Activated CD4-positive, alpha-beta T cell treated with anti-CD3 and anti-CD28 coated beads, Interleukin-2, amount 50 U/mL, for 24 hours (primary cell): ENCODE results near the gene NPB.

Experiments used
- DNase-seq, 2 donors: peaks; one replicate each; pipeline ENCODE4 v3.0.0-alpha.2; 2020; ENCODE audit warnings: low read depth in 1 of 2, low spot score in 1 of 2

NPB gene

DNA sequence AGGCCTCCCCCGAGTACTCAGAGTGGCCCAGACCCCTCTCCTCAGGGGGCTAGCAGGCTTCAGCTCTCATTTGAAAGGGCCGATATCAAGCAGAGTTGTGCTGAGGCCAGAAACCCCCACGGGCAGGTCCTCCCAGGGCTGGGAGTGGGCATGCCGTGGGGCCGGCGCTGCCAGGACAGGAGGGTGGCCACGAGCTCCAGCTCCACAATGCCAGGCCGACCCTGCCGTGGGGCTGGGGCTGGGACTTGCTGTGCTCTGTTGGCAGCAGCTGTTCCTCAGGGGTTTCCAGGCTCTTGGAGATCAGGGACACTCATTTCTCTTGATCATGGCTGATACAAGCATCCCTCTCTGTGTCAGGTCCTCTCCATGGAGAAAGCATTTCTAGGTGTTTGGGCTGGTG lies 3.2 kb upstream of the NPB start:
- no peak for DNase-seq

DNA sequence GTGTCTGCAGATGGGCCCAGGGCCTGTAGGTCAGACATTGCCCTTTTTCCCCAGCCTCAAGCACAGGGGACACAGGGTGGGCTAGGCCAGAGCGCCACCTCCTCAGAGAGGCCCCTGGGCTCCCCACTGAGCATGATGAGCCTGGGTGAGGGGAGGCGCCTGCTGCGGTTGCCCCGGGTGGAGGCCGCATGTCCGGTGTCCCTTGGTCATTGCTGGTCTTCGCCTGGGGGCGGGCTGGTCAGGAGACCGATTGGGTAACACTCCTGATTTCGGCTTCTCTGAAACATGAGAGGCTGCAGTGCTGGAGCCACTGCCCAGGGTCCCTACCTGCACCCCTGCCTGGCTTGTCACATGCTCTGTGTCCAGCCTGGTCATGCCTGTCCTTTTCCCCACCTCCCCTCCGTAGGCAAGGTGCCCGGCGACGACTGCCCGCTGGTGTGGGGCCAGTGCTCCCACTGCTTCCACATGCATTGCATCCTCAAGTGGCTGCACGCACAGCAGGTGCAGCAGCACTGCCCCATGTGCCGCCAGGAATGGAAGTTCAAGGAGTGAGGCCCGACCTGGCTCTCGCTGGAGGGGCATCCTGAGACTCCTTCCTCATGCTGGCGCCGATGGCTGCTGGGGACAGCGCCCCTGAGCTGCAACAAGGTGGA lies 2.4 kb upstream of the NPB start:
- no peak for DNase-seq

DNA sequence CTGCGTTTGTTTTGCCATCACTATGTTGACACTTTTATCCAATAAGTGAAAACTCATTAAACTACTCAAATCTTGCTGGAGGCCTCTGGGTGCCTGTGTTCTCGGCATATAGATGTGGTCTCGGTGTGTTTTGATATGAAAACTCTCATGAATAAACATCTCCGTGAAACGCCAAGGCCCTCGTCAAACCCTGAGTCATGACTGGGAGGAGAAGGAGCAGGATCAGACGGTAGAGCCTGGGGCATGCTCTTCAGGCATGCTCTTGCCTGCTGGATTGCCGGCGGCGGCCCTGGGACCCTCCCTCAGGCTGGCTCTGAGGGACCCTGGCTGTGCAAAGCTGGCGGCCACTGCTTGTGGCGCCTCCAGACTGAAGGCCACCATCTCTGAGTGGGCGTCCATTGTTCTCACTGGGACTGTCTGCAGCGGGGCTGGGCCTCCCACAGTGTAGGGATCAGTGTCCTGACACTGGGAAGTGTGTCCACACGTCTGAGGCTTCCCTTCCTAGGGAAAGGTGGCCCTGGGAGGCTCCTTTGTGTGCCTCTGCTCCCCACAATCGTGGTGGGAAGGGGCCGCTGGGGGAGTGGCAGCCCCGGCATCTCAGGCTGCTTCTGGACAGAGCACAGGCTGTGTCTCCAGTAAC lies 1.7 kb upstream of the NPB start:
- no peak for DNase-seq

DNA sequence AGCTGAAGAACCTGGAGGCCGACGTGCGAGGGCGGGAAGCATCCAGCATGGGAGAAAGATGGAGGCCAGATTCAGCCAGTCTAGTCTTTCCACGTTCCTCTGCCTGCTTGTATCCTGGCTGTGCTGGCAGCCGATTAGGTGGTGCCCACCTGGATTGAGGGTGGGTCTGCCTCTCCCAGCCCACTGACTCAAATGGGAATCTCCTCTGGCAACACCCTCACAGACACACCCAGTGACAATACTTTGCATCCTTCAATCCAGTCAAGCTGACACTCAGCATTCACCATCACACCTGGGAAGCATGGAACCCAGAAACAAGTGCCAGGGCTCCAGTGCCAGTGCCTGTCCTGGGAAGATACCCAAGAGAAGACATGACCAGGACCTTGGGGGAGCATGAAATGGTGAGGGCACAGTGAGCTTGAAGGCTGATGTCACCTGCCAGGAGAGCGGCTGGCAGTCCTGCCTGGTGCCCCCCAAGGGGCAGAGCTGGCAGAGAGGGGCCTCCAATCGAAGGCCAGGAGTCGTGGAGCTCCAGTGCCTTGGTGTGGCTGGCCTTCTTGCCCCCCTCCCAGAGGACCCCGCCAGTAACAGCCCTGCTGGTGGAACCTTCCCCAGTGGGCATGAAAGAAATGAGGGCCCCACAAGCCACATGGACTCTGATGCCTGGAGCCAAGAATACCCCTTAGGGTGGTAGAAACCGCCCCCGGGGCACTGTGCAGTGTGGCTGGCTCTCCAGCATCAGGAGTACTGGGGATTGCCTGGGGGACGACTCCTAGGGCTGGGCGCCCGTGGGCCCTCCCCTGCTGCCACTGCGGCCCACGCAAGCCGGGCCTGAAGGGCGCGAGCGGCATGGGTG lies 643 bp upstream of the NPB start:
- no peak for DNase-seq

DNA sequence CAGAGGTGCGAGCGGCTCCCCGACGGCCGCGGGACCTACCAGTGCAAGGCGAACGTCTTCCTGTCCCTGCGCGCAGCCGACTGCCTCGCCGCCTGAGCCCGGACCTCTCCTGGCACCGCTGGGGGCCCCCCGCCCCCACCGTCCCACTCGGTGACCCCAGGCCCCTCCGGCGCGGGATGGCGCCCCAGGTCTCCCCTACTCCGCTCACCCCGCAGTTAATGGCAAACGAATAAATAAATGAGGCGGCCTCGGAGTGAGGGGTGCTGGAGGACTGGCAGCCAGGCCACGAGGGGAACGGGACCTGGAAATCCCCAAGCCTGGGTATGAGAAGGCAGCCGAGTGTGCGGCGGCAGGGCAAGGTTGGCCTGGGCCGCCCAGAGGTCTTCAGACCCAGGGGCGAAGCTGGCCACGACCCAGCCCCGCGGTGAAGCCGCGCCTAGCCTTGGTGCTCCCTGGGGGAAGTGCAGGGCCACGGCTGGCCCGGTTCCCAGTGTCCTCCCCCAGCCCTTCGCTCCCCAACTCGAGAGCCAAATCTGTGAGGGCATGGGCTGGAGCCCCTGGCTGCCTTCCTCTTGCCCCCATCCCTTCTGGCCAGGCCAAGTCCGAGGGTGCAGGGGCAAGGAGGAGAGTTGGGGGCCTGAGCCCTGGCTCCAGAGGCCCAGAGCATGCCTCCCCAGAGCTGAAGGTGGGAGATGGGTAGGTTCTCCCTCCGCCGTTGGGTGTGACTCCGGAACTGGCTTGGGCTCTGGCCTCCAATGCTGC lies 796 bp downstream of the NPB start:
- no peak for DNase-seq

DNA sequence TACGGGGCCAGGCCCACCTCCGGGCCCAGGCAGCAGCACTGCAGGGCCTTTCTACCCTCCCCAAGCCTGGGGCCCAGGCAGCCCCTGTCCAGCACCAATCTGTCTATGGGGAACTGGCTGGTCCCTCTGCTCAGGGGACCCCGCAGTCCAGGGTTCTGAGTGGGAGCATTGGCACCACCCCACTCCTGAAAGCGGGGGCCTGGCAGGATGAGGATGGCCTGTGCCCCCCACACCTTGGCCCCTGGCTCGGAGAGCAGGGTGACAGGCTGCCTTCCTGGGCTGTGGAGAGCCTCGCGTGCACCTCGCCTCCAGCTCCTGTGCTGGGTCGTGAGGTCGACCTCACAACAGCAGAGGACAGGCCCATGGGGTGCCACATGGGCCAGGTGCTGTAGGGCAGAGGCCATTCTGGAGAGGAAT lies 1.4 kb downstream of the NPB start:
- DNase-seq, result no peak

DNA sequence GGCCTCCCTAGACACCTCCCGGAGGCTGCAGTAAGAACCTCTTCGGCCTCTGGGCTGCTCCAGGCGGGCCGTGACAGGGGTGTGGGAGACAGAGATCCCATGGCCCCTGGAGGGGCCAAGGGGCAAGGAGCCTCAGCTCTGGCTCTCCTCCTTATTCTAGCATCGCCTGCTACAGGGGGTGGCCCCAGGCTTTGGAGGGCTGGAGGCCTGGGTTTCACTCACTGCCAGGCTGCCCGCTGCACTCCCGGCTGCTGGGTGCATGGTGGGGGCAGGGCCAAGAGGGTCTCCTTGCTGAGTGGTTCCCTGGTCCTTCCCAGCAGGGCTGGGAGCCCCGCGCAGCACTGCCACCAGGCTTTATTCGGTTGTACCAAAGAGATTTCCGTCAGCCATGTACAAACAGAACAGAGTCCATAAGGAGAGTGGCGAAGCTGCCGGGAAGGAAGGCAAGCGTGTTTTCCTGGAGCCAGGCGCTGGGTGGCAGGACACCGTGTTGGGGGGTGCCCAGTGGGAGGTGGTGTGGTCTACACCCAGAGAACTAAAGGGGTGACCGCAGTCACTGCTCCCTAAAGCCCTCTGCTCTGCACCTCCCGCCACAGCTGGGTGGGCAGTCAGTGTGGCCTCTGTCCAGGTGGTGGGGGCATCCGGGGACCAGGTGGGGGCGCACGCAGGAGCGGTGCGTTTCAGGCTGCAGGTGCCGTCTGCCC lies 2.0 kb downstream of the NPB start:
- no peak for DNase-seq

DNA sequence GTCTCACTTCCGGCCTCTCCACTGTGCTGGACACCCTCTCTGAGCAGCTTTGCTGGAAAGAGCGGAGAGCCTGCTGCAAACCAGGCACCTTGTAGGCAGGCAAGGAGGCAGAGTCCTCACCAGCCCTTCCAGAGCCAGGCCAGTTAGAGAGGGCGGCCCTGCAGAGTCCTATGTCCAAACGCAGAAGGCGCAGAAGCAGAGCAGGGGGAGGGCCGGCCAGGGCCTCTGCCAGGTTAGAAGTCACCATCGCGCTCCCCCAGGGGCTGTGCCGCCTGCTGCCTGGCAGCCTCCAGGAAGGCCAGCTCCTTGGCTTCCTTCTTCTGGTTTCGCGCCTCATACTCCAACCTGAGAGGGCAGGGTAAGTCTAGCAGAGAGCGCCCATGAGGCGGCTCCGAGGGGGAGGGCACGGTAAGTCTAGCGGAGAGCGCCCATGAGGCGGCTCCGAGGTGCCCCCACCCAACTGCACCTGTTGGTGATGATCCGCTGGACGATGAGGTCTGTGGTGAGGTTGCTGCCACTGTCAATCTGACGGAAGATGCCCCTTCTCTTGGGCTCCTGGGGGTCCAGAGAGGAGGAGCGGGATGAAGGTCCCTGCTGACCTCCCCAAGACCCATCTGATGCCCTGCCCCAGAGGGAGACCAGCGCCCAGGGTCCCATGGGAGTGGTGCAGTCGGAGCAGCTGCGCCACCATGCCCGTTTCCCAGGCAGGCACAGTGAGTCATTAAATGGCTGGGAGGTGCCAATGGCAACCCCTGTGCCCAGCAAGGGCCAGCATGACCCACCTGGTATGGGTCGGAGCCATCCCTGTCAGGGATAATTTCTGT lies 2.8 kb downstream of the NPB start:
- DNase-seq, result no peak

DNA sequence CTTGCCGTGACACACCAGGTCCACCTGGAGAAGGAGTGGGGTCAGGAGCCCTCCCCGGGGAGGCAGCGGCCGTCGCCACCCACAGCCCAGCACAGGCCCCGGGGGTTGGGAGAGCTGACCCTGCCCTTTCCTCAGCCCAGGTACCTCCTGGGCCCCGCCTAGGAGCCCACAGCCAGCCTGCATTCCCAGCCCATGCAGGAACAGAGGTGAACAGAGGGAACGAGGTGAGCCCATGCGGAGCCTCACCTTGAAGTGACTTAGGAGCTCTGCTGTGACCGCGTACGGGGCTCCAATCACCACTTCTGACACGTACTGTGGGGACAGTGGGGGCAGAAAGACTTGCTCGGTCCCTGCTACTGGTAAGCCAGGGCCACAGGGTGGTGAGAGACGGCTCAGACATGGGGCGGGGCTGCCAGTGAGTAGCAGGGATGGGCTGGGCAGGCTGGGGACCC lies 3.4 kb downstream of the NPB start:
- DNase-seq, result no peak

DNA sequence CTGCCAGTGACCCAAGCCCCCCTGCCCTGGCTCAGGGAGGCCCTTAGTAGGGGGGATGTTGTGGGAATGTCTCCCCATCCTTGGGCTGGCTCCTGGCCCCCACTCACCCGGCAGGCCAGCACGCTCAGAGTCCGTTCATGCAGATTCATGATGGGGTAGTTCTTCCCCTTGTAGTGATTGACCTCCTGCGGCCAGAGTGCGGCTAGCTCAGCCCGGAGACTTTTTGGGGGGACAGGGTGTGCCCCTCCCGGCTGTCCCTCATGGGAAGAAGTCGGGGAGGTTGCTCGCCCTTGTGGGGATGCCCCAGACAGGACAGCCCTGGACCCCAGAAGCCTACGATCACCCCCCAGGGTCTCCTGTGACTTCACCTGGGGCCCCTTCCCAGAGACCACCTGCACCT lies 4.0 kb downstream of the NPB start:
- DNase-seq, result no peak

DNA sequence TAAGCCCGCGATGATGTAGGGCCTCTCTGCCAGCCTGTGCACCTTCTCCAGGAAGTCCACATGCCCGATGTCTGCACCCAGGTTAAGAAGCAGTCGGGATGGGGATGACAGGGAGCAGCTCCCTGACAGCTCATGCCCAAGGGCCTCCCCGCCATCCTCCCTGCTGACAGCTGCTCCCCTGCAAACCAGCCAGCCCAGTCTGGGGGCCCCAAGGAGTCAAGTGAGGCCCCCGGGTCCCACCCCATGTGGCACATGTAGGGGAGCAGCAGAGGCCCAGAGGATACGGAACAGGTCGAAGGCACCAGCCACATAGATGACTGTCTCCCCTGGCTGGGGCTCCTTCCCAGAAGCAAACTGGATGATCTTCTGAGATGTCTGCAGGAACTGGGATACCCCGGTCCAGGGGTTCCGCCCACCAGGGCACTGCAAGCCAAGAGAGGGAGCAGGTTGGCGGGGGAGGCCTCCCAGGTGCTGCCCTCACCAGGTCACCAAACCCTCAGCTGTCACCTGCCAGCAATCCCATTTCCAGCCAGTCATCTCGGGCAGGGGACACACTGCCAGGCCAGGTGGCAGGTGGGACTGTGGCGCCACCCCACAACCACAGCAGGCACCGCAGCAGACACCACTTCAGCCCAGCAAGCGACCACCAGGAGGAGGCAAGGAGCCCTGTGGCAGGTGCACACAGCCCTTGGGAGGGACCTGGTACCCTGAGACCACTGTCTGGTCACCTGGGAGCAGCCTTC lies 4.6 kb downstream of the NPB start:
- DNase-seq, result no peak

DNA sequence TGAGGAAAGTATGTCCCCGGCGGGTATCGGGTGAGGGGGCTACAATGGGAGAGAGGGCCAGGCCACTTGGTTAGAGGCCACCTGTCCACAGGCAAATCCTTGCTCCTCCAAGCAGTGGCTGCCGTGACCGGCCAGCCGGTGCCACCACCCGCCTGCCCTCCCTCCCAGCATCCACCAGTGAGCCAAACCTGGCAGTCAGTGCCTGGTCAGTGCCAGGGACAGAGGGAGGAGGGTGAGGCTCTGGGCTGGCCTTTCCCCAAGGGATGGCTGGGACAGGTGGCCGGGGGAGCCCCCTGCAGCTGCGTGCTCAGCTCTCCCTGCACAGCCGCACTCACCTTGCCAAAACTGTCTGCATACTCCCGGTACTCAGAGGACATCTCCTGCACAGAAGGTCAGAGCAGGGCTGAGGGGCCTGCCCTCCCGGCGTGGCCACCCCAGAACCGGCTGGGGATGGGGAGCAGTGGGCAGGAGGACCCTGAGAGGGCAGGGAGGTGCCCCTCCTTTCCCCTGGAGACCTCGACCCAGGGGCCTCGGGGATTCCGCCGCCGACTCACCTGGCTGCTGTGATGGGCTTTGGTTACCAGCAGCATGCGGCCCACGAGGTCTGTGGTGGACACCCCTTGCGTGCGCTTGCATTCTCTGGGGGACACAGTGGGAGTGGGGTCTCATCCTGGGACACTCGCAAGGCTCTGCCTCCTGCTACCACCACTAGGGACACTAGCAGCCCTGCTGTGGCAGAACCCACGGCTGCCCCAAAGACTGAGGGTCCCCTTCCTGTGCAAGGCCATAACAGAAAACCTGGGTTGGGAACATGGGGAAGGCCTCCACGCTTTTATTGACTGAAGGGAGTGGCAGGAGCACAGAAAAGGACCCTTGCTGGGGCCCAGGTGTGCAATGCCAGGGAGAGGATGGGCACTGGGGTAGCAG lies 5.4 kb downstream of the NPB start:
- no peak for DNase-seq

DNA sequence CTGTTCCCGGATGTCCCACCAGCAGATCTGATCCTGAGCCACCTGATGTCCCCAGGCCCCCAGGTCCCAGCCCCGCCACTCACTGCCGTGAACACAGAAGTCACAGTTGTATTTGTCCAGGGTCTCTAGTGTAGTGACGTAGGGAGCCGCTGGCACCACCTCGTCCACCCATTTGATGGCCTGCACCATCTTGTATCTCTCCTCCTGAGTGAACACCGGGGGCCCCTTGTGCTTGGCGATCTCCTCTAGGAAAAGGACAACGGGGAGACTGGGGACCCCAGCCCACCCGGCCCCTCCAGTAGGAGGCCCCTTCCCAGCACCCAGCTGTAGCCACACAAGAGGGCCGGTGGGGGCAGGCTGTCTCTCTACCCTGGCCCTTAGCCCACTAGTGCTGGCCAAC lies 6.8 kb downstream of the NPB start:
- no peak for DNase-seq

DNA sequence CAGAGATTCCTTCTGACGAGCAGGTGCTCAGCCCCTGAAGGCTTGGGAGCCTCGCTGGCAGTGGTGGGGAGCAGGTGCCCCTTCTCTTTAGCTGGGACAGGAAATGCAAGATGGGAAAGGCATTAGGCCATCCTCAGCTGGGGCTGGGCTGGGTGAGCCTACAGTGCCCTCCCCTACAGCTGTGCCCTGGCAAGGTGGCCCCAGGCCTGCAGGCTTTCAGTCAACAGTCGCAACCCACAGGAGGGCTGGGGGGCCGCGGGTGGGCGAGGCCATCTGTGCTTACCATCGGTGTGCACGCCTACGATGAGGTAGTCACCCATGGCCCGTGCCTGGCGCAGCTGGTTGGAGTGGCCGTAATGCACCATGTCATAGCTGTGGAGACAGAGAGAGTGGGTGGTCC lies 7.2 kb downstream of the NPB start:
- no peak for DNase-seq

DNA sequence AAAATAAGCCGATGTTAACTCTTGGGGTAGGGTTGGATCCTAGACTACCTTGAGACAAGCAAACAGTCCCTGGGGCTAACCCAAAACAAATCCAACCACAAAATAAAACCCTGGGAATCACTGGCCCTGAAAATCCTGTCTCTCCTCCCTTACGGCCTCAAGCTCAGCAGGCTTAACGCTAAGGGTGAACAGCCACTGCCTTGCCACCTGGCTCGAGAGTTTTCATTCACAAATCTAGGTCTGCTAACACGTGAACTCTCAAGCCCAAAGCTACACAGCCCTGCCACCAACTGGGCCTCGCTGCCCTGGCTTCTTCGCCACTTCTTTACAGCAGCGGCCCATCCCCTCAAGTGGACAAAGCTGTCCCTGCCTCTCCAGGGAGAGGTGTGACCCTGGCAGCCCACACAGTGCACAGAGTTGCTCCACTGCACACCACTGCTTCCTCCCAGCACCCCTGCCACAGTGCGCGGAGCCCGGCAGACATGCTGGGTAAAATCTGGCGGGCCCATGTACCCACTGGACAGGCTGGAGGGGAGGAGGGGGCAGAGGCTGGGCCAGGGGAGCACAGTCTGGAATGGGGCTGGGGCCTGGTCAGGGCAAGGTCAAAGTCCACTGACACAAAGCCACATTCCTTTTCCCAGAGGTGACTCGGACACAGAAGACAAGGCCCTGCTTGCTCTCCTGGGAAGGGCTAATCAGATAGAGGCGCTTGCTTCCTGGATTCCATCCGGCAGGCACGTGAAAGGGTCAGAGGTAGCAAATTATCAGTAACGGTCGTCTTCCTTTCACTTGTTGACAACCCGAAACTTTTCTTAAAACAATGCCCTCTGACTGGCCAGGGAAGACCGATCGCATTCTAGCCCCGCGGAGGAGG lies 8.2 kb downstream of the NPB start:
- no peak for DNase-seq

DNA sequence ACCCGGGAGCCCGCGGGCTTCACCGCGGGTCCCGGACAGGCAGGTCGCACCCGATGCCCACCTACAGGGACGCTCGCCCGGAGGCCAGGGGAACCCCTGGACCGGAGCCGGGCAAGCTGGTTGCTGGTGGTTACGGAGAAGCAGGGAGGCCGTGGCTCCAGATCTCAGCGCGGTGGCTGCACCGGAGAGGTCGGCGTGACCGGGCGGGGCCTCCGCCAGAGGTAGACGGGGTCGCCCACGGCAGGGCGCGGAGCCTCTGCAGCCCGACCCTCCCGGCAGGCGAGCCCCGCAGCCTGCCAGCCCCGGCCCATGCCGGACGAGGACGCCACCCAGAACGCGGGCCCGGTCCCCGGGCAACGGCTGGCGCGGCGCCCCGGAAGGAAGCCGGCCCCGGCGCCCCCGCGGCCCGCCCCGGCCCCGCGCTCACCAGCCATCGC lies 8.8 kb downstream of the NPB start:
- DNase-seq, result no peak

DNA sequence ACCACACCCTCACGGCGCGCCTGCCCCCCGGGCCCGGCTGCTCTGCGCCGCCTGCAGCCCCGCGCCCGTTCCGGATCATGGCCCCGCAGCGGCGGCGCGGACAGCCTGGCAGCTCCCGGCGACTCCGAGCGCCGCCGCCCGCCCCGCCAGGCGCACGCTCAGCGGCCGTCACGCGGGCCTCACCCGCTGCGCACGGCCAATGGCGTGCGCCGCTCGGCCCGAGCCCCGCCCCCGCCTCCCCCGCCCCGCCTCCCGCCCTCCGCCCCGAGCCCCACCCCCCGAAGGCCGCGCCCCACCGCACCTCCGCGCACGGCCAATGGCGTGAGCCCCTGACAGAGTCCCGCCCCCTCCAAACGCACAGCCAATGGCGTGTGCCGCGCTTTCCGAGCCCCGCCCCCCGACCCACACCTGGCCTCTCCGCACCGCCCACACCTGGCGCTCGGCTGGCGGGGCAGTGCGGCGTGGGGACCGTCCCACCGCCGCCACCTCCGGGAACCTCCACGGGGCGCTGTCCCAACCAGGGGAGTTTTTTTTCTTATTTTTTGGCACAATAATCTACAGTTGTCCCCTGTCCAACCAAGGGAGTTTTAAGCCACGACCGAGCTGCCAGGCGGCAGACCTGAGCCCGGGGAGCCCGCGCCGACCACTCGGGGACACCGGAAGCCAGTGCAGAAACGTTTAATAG lies 9.4 kb downstream of the NPB start, which contains the start of gene PCYT2:
TSS of gene PCYT2 (minus strand) at position 123 of the 685 bp plus-strand sequence. CDS start at position 79, 44 bp downstream.
- peak; percentile 83 to 92 for DNase-seq
